ENCODE measurements around the gene APLF.

APLF gene, protein sequence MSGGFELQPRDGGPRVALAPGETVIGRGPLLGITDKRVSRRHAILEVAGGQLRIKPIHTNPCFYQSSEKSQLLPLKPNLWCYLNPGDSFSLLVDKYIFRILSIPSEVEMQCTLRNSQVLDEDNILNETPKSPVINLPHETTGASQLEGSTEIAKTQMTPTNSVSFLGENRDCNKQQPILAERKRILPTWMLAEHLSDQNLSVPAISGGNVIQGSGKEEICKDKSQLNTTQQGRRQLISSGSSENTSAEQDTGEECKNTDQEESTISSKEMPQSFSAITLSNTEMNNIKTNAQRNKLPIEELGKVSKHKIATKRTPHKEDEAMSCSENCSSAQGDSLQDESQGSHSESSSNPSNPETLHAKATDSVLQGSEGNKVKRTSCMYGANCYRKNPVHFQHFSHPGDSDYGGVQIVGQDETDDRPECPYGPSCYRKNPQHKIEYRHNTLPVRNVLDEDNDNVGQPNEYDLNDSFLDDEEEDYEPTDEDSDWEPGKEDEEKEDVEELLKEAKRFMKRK
- 14.5 to 16.1 (median 15.7) reads per million in 4 donors for total RNA-seq

DNA sequence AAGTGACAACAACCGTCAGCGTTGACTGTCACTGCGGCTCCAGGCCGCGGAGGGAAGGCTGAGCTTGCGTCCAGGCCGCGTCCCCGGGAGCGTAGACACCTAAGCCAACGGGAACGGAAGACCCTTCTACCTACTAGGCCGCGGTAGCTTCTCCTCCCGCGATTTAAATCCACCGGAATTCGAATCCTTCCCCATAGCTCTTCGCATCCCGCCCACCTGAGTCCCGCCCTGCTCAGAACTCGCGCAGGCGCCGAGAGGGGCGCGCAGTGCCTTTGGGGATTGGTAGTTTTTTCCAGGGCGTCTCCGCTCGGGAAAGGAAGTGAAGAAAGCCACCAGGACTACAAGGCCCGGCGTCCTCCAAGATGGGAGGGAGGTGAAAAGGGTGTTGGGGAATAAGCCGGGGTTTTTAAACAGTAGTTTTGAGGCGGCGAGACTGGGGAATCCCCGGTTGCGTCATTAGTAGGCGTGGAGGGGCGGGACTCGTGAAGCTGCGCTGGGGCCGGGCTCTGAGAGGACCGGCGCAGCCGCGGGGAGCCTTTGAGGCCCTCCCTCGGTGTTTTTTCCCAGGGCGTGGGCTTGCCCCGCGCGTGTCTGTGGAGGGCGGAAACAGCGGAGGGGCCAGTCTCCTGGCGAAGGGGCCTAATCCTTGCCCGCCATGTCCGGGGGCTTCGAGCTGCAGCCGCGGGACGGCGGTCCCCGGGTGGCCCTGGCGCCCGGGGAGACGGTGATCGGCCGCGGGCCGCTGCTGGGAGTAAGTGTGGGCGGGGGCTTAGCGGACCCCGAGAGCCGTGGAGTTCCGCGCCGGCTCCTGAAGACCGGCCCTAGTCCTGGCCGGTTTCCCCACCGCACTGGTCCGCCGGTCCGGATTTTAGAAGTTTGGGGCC is at the start of gene APLF, which contains the start of gene FBXO48:
Gene APLF (plus strand): TSS at position 509 of the 884 bp plus-strand sequence. CDS start 147 bp downstream, at position 656.
Gene FBXO48 (minus strand): TSS at position 218 of the 884 bp plus-strand sequence. CDS start 2,149 bp downstream, outside the sequence.
- peak; percentile 94 to 99 (median 98) for DNase-seq

DNA sequence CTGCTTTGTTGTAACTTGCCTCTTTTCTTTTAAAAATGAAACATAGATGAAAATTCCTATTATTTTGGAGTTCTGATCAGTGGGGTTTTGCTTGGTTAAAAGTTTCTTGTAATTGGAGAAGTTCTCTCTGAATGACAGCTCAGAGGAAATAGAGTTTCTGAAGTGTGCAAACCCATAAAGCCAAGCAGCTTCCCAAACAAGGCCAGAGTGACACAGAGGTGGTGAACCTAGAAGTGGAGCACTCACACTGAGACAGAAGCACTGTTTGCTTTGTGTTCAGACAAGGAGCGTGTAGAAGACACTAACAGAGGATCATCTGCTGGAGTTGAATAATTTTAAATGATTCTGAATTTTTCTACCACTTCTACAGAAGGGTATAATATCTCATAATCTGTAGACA is 49.5 kb upstream of the APLF start:
- DNase-seq = no peak

DNA sequence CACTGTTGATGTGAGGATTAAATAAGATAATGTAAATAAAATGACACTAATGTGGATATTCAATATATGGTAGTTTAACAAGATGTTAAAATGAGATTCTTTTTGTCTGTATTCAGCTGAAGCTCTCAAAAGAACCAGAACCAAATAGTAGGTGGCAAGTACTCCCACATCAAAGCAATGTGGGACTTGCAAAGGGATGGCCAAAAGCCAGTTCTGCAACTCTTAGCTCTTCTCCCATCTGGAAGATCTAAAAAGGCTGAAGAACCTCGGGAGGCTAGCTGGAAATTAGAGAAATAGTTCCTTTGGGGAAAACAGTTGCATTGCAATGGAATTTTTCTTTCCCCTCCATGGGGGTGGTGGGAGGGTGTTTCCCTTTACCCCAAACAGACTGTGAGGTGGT is 49.0 kb upstream of the APLF start:
- DNase-seq = no peak

DNA sequence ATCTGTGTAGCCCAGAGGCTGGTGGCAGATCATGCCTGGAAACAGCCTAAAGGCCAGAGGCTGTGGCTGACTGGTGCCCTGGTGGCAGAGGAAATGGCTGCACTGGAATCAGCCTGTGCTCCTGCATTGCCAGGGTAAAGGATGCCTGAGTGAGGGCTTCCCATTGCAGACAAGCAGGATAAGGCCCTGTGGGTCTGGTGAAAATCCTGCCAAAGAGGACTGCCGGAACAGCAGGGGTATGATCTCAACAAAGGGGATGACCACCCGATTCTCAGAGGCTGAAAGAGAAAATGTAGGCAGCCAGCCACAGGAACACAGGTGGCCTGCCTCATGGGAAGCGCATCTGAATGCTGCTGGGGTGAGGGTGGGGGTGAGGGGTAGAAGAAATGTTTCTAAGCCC is 48.5 kb upstream of the APLF start:
- DNase-seq = no peak

DNA sequence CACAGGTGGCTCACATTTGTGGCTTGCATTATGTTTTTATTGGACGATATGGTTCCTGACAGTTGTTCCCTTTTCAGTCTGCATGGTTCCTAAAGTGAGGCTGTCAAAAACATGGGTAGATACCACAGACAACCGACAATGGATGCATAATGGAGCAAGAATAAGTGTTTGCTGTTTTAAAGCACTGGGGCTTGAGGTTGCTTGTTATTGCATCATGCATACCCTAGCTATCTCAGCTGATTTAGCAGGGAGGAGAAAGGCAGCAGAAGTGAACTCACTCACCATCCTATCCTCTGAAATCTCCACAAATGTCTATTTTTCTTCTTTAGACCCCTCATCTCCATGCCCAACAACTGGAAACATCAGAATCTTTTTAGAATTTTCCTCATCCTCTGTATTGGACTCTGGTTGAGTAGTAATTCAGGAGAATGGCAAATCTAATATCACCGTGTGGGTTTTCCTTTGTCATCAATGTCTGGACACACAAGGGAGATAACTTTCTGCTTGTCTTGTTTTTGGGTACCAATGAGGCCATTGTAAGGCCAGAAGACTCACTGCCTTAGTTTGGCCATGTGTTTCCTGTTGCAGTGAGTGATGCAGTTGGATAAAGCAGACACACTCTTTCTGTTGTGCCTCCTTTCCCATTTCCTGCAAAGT is 47.0 kb upstream of the APLF start:
- peak in 1 of 5 donors; percentile 62 for DNase-seq

DNA sequence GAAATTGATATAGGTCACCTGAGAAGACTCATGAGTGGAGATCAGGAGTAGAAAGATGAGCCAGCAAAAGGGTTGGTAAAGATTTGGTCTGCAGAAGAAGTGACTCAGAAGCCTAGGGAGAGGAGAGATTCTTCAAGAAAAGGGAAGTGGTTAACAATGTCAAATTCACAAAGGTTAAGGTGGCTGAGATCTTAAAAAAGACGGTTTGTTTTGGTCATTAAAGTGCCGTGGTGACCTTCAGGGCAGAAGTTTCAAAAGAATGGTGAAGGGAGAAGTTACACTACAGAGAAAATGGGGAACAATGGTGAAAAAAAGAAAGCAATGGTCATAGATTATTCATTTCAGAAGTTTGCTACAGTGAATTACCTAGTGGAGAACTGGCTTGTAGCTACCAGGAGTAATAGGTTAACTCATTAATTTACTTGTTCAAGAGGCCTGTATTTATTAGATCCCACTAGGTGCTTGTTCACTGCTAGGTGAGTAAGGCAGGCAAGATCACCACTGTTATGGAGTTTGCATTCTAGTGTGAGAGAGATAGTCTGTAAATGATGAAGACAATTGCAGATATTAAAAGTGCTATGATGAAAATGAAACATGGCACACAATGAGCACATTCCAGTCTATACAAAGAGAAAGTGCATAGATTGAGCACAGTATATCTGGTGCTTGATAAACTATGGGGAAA is 43.3 kb upstream of the APLF start:
- DNase-seq = peak in 1 of 5 donors; percentile 74

DNA sequence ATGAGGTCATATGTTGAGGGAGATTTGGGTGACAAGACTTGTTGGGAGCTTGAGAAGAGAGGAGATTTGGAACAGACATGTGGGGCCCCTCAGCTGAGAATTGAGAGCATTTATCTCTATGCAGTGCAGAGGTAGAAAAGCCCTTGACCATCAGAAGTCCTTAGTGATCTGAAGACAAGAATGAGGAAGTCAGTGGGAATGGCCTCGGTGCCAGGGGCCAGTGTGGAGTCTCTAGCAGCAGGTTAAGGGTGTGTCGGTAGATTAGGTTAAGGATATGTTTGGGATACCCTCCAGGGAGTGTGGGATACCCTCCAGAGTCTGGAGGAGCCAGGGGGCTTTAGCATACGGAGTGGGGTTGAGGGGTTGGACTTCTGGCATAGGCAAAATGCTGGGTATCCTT is 41.9 kb upstream of the APLF start:
- no peak for DNase-seq

DNA sequence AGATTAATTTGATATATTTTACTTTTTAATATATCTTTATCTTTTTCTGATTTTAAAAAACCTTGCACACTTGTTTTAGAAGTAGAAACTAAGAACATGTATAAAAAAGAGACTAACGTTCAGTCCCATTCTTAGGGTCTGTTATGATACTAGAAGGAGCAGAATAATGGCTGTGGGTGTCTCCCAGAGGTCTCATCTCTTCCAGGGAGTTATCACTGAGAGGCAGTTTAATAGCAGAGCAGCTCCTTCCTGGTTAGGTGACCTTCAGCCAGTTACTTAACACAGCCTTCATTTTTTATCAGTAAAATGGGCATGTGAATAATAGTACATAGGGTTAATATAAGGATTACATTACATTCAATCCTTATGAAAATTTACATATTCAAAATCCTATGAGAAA is 40.9 kb upstream of the APLF start:
- no peak for DNase-seq

DNA sequence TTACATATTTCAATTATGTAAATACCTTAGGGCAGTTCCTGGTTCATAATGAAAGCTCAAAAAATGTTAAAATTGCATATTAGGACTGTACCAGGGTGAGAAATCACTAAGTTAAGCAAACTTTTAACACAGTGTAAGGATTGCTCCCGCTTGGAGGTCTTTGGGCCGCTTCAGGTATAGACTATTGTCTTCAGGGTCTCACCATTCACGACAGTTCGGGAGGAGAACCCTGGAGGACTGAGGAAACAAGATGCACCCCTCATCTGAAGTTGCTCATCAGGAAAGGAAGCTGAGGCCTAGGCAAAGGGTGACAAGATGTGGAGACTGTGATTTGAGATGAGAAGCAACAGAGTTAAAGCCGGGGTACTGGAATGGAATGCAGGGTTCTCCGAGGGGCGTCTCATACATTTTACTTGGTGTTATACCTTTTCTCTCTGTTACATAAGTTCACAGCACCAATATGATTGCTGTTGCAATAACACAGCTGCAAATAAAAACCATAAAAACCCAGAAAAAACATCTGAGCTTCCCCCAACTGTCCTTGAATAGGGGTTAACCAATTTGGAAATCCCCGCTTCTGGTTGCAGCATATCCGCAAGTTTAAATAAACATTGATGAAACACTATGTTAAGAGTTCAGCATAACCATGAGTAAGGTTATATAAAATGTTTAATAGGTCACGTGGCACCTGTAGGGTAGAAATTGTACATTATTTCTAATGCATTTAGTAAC is 40.4 kb upstream of the APLF start:
- peak in 1 of 5 donors; percentile 73 for DNase-seq

DNA sequence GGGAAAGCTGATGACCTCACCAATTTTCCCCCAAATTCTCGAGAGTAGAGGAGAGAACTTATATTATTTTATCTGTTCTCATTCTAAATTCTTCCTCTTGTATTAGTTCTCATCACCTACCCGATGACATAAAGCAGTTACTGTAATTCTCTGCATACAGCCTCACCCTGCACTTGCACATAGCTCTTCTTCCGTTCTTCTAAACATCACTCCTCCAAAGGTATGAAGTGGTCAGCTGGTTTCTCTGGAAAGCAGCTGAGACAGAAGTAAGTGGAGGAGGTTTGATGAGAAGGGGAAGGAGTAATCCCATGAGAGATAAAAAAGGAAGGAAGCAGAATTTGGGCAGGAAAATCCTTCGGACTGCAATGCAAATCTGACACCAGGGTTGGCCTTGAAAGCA is 39.3 kb upstream of the APLF start:
- no peak for DNase-seq

DNA sequence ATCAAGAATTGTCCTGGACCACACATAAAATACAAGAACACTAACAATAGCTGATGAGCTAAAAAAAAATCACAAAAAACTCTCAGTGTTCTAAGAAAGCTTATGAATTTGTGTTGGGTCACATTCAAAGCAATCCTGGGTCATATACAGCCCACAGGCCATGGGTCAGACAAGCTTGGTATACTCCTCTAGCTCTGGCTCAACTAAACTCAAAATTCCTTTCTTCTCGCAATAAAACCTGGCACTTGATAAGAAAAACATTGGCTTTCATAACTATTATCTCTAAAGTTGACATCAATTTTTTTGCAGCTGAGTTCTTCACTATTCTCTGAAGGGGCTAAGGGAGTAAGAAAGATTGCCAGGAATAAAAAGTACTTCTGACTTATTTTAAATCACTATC is 38.6 kb upstream of the APLF start:
- DNase-seq = no peak

DNA sequence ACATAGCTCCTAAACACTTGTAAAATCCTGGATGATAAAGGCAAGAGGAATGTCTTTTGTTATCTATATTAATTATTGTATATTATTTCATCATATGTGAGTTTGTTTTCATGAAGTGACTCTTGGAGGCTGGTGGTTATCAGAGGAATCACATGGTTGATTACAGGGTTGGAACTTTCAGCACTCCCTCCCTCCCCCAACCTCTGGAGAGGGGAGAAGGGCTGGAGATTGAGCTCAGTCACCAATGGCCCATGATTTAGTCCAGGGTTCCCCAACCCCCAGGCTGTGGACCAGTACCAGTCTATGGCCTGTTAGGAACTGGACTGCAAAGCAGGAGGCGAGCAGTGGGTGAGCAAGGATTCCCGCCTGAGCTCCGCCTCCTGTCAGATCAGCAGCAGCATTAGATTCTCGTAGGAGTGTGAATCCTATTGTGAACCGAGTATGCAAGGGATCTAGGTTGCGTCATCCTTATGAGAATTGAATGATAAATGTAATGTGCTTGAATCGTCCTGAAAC is 38.0 kb upstream of the APLF start:
- DNase-seq = no peak

DNA sequence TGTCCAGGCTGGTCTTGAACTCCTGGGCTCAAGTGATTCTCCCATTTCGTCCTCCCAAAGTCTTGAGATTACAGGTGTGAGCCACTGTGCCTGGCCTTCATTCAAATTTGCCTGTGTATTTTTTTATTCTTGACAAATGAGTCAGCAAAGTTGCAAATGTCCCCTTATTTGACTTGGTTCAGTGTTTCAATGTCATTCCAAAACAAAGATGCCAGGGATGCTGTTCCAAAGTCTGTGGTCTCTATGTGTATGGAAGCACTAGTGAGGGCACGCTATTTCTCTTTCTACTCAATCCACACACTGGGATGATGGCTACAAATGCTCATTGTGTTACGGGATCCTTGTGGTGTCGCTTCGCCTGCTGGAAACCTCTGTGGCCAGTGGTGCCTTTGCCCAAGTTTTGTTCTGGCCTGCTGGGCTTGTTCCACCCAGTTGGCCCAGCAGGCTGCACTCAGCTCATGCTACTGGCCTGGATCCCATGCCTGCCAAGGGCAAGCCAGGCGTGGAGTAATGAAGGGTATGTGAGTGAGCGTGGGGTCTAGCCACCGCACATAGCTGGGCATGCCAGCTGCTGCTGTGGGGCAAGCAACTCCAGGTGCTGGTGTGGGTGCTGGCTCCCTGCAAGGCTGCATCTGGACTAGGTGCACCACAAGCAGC is 35.9 kb upstream of the APLF start:
- DNase-seq = no peak

DNA sequence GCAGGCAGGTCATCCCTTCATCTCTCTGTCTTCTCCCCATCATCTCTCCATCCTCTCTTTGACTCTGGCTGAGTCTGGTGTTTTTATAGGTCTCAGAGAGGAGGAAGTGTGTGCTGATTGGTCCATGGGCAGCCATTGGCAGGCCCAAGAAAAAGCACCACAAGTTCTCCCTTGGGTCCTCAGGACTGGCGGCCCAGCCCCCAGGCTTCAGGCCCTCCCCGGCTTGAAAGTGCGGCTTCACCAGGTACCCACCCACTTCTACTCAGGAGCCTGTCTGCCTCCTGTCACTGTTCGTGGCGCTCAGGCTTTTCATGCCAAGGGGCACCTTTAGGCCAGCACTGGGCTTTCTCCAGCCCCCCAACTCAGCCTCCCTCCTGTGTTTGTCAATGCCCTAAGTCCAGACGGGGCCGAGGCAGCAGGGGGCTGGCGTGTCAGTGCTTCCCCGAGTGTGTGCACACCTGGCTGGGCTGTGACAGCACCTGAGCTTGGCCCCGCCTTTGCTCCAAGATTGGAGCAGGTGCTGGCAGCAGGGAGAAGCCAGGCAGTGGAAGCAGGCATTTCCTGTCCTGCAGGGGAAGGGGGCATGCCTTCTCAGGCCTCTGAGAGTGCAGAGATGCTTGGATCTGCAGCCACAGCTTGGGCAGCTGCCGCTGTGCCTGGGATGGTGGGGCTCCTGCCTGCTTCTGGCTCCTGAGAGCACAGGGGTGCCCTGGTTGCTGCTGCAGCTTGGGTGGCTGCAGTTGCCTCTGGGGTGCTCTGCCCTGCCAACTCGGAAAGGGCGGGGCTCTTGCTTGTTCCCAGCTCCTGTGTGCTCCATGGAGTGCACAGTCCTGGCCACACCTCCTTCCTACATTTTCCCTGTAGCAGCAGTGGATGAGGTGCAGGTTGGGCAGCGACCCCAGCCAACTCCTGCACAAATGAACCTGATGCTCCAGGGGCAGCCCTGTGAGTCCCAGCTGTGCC is 34.4 kb upstream of the APLF start:
- DNase-seq = no peak

DNA sequence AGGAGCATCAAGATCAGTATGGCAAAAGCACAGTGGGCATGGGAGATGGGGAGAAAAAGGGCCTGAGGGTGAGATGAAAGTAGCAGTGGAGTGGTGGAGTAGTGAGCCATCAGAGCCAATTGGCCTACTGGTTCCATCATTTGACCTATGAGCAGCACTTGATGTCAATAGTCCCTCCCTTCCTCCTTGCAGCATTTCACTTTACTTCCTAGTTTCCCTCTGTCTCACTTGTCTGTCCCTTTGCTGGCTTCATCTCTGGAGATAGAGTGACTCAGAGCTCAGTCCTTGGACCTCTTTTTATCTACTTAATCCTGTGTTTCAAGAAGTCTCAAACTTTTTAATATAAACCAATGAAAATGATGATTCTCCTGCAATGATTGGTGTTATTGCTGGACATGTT is 32.4 kb upstream of the APLF start:
- no peak for DNase-seq

DNA sequence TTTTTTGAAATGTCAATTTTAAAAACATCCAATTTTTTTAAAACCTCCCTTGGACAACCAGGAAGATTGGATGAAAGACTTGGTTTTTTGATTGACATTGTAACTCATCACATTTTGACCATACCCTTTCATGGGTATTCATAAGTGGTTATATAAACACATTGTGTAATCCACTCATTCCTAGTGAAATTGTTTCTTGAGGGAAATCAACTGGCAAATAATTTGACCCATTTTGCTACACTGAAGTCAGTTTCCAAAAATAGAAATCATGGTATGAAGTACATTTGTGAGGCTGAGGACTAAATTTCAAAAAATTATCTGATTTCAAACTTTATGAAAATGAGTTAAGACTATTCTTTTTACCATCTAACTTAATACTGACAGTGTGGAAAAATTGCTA is 31.8 kb upstream of the APLF start:
- no peak for DNase-seq

DNA sequence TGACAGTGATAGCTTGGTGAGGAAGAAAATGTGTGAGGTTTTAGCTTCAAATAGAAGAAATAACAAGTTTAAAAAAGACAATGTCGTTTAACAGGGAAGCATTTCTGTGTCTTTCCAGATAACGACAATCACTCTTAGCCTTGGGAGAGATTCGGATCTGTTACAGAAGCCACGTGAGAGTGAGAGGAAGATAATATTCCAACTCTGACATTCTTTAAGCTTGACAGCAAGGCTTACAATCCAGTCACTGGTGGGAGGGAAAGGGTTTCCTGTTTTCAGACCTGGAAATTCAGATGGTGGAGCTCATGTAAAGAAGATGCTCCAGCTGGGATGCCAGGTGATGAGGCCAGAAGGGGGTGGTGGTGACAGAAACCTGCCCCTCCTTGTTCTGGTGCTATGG is 31.1 kb upstream of the APLF start:
- DNase-seq = no peak

DNA sequence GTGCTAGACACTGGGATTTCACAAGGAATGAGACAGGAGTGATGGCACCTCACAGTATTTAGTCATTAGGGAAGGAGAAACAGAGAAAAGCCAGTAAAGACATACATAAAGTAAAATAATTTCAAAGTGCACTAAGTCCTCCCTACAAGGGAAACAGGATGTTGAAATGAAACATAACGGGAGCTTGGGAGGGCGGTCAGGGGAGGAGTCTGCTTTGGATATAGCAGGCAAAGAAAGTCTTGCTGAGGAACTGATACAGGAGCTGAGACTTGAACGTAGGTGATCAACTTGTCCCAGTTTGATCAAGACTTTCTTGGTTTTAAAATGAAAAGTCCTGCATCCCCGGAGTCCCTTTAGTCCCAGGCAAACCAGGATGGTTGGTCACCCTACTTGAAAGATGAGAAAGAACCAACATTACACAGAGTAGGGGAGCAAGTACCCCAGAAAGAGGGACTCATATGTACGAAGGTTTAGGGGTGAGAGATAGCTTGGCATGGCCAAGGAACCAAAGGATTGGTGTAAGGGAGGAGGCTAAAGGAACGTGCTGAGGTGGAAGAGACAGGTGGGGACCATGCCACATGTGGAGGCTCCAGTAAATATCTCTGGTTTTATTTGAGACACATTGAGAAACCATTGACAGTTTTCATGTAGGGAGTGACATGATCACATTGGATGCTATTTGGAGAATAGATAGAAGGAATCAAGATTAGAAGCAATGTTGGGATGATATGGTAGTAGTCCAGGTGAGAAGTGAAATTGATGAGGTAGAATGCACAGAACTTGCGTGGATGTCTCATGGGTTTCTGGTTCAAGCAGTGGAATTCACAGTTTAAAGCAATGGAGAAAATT is 28.7 kb upstream of the APLF start:
- no peak for DNase-seq
